ENCODE results near the gene NFATC1.

Gene NFATC1

DNA sequence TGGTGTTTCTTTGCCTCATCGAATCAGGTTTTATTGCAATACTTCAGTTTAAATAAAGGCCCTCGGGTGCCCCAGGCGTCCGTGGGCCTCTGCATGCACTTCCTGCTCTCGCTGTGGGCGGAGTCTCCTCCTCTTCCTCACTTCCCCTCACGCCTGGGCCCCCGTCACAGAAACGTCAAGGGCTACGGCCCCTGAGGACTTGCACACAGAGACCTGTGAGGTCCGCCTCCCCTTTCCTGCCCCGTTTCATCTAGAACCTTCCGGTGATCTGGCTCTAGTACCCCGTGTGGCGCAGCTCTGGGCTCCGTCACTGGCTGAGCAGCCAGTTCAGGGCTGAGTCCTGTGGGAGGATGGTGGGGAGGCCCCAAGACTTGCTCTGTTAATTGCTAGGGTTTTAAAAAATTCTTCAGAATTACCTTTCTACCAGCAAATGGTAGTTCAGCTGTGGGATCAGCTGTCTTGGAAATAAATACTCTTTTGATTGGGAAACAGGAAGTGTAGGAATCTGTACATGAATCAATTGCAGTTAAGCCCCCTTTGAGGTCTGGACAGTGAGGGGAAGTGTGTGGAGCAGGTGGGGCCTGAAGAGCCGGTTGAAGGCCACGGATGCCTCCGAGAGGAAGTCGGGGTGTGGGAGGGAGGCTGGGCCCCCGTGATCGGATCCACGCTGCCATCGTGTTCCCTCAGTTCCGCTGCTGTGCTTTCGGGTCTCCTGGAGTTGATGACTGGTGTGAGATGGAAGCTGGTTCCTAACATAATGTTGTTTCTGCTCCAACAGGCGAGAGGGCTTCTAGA lies 10.2 kb downstream of the NFATC1 start:
- DNase-seq, result no peak

DNA sequence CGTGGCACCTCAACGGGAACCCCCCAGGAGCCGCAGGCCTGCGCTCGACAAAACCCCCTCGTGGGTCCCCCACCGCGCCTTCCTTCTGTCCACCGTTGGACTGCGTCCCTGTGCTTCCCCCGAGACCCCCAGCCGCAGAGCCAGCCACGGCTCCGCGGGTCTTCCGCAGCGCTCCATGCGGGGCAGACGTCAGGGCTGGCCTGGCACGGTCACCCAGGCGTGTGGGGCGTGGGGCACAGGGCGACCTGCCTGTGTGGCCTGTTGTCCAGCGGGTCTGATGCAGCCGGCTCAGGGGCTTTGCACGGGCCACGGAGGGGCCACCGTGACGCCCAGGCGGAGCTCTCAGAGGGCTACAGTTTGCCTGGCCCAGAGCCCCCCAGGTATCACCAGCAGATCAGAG lies 11.0 kb downstream of the NFATC1 start:
- no peak for DNase-seq

DNA sequence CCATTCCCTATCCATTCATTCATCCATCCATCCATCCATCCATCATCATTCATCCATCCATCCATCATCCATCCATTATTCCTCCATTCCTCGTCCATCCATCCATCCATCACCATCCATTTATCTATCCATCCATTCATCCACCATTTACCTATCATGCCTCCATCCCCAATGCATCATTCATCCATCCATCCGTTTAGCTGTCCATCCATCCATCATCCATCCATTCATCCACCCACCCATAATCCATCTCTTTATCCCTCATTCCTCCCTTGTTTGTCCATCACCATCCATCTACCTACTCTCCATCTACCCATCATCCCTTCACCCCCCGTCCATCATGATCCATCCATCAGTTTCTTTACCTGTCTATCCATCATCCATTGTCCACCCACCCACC lies 13.6 kb downstream of the NFATC1 start:
- DNase-seq, result no peak

DNA sequence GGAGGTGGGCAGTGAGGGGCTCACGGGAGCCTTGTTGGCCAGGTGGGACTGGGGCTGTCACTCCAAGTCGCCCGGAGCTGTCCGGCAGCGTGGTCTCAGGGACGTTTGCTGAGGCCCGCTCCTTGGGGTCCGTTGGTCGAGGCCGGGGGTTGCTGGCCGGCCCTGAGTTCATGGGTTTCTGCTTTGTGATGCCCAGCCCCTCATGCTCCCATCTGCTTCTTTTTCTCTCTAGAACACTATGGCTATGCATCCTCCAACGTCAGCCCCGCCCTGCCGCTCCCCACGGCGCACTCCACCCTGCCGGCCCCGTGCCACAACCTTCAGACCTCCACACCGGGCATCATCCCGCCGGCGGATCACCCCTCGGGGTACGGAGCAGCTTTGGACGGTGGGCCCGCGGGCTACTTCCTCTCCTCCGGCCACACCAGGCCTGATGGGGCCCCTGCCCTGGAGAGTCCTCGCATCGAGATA lies 14.5 kb downstream of the NFATC1 start:
- DNase-seq, result no peak

DNA sequence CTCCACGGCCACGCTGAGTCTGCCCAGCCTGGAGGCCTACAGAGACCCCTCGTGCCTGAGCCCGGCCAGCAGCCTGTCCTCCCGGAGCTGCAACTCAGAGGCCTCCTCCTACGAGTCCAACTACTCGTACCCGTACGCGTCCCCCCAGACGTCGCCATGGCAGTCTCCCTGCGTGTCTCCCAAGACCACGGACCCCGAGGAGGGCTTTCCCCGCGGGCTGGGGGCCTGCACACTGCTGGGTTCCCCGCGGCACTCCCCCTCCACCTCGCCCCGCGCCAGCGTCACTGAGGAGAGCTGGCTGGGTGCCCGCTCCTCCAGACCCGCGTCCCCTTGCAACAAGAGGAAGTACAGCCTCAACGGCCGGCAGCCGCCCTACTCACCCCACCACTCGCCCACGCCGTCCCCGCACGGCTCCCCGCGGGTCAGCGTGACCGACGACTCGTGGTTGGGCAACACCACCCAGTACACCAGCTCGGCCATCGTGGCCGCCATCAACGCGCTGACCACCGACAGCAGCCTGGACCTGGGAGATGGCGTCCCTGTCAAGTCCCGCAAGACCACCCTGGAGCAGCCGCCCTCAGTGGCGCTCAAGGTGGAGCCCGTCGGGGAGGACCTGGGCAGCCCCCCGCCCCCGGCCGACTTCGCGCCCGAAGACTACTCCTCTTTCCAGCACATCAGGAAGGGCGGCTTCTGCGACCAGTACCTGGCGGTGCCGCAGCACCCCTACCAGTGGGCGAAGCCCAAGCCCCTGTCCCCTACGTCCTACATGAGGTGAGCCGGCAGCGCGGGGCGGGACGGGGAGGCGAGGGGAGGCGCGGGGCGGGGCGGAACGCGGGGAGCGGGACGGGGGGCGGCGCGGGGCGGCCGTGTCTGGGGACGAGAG lies 15.2 kb downstream of the NFATC1 start:
- DNase-seq, result no peak

DNA sequence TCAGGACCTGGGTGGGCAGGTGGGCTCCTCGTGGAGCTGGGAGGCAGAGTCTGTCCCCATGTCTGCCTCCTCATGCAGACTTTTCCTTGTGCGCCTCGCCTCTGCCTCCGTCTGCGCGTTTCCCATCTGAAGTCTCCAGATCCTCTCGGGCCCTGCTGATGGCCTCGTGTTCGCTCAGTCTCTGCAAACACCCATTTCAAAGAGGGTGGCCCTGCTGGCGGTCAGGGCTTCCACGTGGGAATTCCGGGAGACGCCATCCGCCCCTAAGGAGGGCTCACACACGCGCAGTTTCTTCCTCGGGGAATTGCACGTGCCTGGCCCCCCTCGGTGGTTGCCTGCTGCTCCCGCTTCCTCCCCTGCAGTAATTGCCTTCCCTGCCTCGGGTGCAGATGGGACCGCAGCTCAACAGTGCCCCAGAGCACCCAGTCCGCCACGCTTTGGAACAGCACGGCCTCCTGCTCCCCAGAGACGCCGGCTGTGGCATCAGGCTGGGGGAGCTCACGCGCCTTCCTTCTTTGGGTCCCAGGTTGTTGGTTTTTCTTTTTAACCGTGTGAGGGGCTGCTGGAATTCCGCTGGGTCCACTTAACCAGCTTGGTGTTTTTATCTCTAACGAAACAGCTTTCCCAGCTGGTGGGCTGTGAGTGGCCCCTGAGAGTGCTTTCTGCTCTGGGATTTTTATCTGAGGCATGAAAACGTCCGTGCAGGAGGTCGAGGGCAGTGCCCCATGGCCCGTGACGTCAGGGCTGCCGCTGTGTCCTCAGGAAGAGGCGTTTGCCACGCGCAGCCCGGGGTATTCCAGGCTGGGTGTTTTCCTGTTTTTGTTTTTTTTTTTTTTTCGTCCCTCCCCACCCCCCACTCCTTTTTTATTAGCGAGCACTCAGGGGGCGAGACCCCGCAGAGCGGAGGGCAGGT lies 16.1 kb downstream of the NFATC1 start:
- DNase-seq, result no peak

DNA sequence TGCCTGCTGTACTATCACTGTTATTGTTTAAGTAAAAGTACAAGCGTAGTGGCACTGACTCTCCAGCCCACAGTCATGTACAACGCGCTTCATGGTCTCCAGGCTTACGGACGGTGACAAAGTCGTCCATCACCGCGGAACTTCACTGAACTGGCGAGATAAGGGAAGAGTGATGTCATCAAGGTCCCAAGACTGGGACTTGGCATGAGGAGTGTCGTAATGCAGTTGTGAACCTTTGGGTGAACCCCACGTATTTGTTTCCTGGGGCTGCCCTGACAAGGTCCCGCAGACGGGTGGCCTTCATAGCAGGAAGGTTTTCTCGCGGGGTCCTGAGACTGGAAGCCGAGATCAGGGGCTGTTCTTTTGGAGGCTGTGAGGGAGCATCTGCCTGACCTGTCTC lies 17.3 kb downstream of the NFATC1 start:
- no peak for DNase-seq

DNA sequence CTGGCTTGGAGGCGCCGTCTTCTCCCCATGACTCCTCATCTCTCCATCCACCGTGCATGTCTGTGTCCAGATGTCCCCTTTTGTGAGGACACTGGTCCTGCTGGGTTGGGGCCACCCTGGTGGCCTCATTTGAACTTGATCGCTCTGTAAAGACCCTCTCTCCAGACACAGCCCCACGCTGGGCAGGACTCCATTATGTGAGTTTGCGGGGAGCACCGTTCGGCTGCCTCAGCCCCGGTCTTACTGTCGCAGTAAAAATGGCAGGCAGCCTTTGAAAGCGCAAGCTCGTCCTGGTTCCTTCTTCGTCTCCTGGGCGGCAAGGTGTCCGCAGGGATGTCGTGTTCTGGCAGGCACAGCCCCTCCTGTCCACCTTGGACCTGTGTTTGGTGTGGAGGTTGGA lies 17.7 kb downstream of the NFATC1 start:
- DNase-seq, result no peak

DNA sequence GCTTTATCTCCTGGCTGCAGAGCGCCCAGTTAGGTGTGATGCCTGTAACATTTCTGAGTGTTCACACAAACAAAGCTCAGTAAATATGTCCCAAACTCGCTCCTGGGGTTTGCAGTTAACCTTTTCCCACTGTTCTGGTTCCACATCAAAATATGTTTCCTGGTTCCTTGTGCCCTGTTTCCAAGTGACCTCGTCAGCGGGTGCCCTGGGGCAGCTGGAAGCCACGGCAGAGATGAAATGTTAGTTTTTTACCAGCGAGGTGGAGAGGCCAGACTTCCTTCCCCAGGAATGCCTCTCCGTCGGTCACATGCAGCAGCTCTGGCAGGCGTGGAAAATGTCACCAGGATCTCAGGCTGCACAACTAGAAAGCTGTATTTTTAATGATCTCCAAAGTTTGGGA lies 18.2 kb downstream of the NFATC1 start:
- DNase-seq, result no peak

DNA sequence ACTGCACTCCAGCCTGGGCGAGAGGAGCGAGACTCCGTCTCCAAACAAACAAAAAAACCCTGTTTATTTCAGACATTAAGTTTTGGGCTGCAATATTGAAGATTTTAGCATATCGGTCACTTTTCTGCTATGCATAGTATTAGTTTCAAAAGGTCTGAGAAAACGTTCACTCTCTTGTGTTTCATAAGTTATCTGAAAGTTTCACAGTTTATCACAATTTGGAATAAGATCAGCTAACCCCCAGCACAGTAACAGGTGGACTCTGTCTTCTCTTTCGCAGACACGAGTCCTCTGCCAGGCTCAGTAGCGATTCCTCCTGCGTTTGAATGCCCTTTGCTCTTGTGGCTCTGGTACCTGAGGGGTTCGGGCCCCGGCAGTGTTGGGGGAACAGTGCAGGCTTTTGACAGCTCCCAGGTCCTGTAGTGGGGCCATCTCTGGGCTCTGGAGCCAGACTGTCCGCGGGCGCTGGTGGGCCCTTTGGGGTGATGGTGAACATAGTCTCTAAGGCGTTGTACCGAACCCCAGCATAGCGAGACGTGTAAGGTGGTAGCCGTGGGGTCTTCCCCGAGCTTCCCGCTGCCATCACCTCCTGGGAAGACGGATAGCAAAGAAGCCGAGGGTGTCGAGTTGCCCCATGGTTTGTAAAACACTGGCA lies 20.4 kb downstream of the NFATC1 start:
- no peak for DNase-seq

DNA sequence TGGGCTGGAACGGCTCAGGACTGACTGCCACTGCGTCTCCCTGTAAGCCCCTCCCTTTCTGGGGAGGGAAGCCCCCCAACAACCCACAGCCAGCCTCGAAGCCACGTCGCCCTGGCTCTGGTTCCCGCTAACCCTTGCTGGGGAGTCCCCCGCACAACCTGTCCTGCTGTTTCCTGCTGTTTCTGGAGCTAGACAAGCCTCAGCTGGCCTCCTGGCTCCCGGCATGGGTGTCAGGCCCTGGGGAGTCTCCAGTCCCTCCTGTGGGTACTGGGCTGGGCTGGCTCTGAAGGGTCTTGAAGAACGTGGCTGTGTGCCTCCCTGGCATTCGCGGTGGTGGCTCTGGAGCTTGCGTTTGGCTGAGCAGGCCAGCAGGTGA lies 20.9 kb downstream of the NFATC1 start:
- DNase-seq, result no peak

DNA sequence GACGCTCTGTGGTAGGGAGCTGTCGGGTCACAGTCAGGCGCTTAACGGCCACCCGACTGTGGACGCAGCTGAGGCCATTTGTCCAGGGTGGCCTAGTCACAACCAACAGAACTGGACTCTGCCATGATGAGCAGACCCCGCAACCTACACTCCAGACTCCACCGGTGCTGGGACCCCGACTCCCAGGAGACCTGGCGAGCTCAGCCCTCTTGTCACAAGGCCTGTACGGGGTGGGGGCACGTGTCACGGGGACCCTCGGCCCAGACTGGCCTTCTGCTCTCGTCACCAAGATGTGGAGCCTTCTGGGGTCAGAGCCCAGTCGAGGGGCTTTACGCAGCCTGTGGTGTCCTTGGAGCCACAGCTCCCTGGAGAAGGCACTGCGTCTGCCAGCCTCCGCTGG lies 22.5 kb downstream of the NFATC1 start:
- no peak for DNase-seq

DNA sequence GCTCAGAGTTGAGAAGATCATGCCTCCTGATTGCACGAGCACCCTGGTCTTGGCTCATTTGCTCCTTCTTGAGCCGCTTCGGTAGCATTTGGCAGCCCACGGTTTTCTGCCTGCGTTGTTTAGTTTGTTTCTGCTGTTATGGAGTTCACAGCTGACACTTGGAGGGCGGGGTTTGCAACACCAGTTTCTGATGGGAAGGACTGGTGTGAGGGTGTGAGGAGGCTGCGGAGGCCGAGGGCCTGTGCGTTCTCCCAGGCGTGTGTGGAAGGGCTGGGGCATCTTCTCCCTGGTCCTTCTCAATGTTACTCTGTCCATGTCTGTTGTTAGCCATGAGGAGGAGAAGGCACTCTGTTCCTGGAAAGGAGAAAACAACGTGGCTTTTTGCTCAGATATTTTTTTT lies 22.9 kb downstream of the NFATC1 start:
- DNase-seq, result no peak

DNA sequence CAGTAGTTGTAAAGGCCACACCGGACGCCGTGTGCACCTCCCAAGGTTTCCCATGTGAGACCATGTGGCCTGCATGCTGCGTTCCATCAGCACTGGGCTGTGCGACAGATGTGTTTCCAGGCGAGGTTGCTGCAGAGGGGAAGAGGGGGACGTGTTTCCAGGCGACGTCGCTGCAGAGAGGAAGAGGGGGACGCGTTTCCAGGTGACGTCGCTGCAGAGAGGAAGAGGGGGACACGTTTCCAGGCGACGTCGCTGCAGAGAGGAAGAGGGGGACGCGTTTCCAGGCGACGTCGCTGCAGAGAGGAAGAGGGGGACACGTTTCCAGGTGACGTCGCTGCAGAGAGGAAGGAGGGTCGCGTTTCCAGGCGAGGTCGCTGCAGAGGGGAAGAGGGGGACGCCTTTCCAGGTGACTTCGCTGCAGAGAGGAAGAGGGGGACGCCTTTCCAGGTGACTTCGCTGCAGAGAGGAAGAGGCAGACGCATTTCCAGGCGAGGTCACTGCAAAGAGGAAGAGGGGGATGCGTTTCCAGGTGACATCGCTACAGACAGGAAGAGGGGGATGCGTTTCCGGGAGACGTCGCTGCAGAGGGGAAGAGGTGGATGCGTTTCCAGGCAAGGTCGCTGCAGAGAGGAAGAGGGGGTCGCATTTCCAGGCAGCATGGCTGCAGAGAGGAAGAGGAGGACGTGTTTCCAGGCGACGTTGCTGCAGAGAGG lies 24.5 kb downstream of the NFATC1 start:
- no peak for DNase-seq

DNA sequence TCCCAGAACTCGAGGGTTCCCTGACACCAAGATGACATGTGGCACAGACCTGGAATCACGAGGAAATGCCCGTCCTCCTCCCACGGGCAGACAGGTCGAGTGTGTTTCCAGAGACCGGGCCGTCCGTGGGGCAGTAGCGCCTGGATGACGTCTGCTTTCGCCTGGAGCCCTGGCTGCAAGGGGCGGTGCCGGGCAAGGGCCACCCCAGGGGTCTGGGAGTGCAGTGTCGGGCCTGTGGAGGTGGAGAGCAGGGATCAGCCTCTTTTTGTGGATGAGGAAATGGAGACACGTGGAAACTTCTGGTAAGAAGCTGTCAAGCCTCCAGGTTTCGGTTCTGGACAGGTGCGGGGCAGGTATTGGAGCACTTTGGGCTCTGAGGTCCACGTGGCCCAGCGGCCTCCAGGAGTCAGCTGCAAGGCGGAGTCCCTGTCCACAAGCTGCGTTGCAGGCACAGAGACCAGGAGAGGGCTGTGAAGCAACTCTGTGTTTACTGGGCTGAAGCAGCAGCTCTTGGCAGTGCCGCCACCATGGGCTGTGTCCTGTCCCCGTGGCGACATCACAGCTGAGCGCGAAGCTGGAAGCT lies 25.6 kb downstream of the NFATC1 start:
- DNase-seq, result no peak

DNA sequence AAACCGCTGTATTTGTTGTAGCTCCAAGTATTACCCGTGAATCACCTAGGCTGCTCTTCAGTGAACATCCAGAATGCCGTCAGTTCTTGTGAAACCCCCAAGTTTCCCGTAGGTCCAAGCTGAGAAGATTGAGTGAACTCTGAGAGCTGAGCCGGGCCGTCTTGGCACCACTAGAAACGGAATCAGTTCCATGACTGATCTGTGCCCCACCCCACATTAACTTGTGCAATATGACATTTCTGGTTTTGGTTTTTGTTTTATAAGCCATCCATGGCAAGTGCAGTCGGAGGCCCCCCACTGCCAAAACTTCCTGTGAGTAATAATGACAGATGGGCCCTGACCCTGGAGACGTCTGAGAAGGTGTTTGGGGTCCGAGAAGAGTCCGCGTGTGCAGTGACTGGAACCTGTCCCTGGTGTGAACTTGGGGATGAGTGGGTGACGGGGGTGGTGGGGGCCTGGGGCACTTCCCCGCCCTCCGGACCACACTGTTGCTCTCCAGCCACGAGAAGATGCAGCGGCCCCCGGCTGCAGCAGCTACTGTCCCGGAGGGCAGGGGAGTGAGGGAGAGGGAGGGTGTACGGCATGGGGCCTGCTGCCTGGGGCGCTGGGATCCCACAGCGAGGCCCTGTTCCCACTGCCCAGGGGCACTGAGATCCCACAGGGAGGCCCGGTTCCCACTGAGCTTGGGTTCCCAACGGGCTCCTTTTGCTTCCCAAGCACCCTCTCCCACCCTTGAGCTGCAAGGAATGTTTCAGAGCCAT lies 26.5 kb downstream of the NFATC1 start:
- DNase-seq, result no peak

DNA sequence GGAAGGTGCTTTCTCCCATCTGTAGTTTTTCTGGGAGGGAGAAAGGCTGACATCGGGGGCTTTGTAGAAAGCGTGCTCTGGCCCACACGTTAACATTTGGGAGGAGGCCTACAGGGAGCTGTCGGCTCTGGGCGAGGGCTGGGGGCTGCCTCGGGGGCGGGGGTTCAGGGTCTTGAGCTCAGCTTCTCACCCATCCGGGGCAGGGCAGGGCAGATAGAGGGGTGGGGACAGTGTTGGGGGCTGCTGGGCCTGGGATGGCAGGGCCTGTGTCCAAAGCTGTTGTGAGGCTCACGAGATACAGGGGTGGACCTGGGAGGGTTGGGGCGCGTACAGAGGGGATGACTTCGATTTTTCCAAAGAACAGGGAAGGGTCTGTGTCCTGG lies 27.0 kb downstream of the NFATC1 start:
- DNase-seq, result no peak

DNA sequence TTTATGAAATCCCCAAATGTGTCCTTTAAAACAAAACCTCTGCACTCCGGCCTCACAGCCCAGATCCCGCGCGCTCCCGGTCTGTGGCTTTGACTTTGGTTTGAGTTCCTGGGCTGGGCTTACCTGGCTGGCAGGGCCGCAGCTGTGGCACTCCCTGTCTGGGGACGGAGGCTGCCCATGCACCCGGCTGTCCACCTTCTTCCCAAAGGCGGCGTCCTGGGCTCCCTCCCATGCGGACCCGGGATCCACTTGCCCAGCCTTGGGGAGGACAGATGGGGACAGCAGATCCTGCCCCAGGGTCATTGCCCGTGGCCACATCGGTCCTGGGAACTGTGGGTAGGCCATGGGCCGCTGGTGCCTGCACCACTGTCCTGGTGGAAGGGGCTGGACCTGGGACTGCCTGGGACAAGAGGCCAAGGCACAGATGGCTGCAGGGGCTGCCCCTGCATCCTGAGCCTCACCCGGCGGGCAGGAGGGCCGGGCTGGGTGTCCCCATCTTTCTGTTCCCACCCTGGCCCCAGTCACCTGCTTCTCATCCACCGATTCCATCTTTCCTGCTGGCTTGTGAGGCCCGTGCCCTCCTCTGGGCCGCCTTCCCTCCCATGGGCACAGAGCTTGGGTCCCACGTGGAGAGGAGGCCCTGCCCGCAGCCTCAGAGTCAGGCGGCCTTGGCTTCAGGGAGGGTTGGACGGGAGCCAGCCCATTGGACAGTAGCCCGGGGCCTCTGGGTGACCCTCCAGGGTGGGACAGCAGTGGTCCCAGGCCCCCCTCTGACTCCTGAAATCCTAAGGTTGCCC lies 27.7 kb downstream of the NFATC1 start:
- DNase-seq, result no peak

DNA sequence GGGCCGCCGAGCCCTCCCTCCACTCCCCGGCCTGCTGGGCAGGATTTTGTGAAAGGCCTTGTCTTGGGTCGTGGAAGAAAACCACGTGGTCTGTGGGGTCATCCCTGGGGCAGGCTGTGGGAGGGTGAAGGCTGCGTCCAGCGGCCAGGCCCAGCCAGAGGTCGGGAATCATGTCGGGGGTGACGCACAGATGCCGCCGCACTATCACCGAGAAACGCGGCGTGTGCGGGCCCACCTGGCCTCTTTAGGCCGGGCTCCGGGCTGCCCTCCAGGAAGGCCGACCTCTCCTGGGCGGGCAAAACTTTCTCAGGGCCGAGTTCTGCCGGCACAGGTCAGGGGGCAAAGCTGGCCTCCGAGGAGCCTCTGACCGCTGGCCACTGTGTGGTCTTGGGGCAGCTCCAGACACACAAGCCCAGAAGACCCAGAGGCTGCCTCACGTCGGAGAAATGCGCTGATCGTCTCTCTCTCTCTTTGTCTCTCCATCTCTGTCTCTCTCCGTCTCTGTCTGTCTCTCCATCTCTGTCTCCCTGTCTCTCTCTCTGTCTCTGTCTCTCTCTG lies 28.4 kb downstream of the NFATC1 start:
- DNase-seq, result no peak
